BJ (cell line): ENCODE results near the gene AGBL4. TPM values are rescaled to one million over a fixed set of nuclear protein-coding genes. Genes with fewer than 3 reads are reported as not detected.

Source experiments
- CTCF ChIA-PET: fragments of 350-600 bp; formaldehyde crosslinking; extraction: SDS; loops from one replicate; lab custom pipeline; 2021; ENCODE audit warnings: antibody characterized with exemption, inconsistent platforms; lab: Yijun Ruan, JAX
- POLR2A ChIA-PET: fragments of 300-600 bp; sonication (Branson Sonifier 250); formaldehyde crosslinking; extraction: SDS; loops from one replicate; lab custom pipeline; 2021; ENCODE audit warnings: antibody characterized with exemption; lab: Charles Lee
- DNase-seq: peaks from one replicate; pipeline ENCODE4 v3.0.0-alpha.2; 2011; ENCODE audit warnings: low read depth
- H3K27me3 ChIP-seq: 2 replicates; pipeline ENCODE4 v1.6.0; 2011; ENCODE audit warnings: low read length; ENCODE audit not compliant: control insufficient read depth, insufficient read depth
- H3K36me3 ChIP-seq: 2 replicates; pipeline ENCODE4 v1.5.1; 2011; ENCODE audit warnings: low read length; ENCODE audit not compliant: control insufficient read depth, insufficient read depth
- H3K4me3 ChIP-seq: 2 replicates; pipeline ENCODE4 v1.5.1; 2011; ENCODE audit warnings: low read depth, mild to moderate bottlenecking, control low read depth, low read length
- CTCF ChIP-seq: IDR thresholded peaks from 2 replicates; pipeline ENCODE4 v1.5.1; 2011; ENCODE audit warnings: low read depth, mild to moderate bottlenecking, control low read depth, inconsistent platforms, low read length, moderate library complexity; ENCODE audit not compliant: insufficient read depth
- polyA plus RNA-seq: library from polyadenylated mRNA; depleted of rRNA; stranded (reverse); fragments of >200 nt; gene quantifications from 2 replicates; pipeline ENCODE4 v1.2.3, GENCODE V29; 2011

AGBL4 gene
- polyA plus RNA-seq, 1 experiment: not detected

GRCh38 chr1:49125746-49126145, 898.0 kb downstream of the AGBL4 start:
- POLR2A ChIA-PET: no interaction called here
- no peak for DNase-seq
- no peak for TF ChIP-seq CTCF
- CTCF ChIA-PET: no interaction called here
- no peaks in the 10 kb centered on the region for H3K36me3 ChIP-seq
- no peak overlapping the region for H3K4me3 ChIP-seq
- no peaks in the 10 kb centered on the region for H3K27me3 ChIP-seq

- ChIA-PET CTCF (no interaction called here), POLR2A (no interaction called here)
- Histone ChIP-seq H3K36me3 (no peaks in the 10 kb centered on the region), H3K27me3 (no peaks in the 10 kb centered on the region), H3K4me3 (no peak overlapping the region)
- TF ChIP-seq CTCF: no peak
- DNase-seq: no peak
These were observed 911.8 kb downstream of the AGBL4 start for GRCh38 chr1:49111931-49112330.

- CTCF ChIA-PET: no interaction called here
These were observed 917.3 kb downstream of the AGBL4 start for GRCh38 chr1:49106445-49106844.

GRCh38 chr1:49104575-49104974, 919.2 kb downstream of the AGBL4 start:
- ChIA-PET POLR2A (no interaction called here), CTCF (no interaction called here)
- no peak for DNase-seq
- no peaks in the 10 kb centered on the region for H3K36me3 ChIP-seq
- no peak for TF ChIP-seq CTCF
- H3K27me3 ChIP-seq: no peaks in the 10 kb centered on the region
- H3K4me3 ChIP-seq: no peak overlapping the region

More at GRCh38 chr1:49106445-49106844, 917.3 kb downstream of the AGBL4 start:
- H3K36me3 ChIP-seq: no peaks in the 10 kb centered on the region
- H3K27me3 ChIP-seq: no peaks in the 10 kb centered on the region
- no peak for TF ChIP-seq CTCF
- DNase-seq: no peak
- POLR2A ChIA-PET: no interaction called here
- H3K4me3 ChIP-seq: no peak overlapping the region

- Histone ChIP-seq H3K27me3 (no peaks in the 10 kb centered on the region), H3K36me3 (no peaks in the 10 kb centered on the region), H3K4me3 (no peak overlapping the region)
- CTCF ChIA-PET: no interaction called here
- TF ChIP-seq CTCF: no peak
- peak; percentile 37 for DNase-seq
- POLR2A ChIA-PET: no interaction called here
These were observed 921.0 kb downstream of the AGBL4 start for GRCh38 chr1:49102752-49103151.
